Cardiac muscle cell (in vitro differentiated cells and primary cell): ENCODE data around the gene FUT2. TPM values are rescaled to one million over a fixed set of nuclear protein-coding genes. Genes with fewer than 3 reads are reported as not detected.

Experiments used
- DNase-seq, 2 donors: peaks; one replicate each; pipeline versions ENCODE4 v3.0.0 to v3.0.0-alpha.2; 2010 to 2017; ENCODE audit warnings: low read depth in 1 of 2, low spot score in 1 of 2
- H3K27ac ChIP-seq: fragments of 200-600 bp; sonication (generic); 2 replicates; pipeline ENCODE4 v1.5.1; 2016
- H3K27me3 ChIP-seq: fragments of 200-600 bp; sonication (generic); 2 replicates; pipeline ENCODE4 v1.6.0; 2016; ENCODE audit warnings: control low read depth
- H3K36me3 ChIP-seq: fragments of 200-600 bp; sonication (generic); 2 replicates; pipeline ENCODE4 v1.5.1; 2016; ENCODE audit warnings: control low read depth
- H3K4me1 ChIP-seq: fragments of 200-600 bp; sonication (generic); 2 replicates; pipeline ENCODE4 v1.8.1; 2017; ENCODE audit warnings: low read depth, mild to moderate bottlenecking, mixed run types
- H3K4me3 ChIP-seq: fragments of 200-600 bp; sonication (generic); 2 replicates; pipeline ENCODE4 v1.5.1; 2016; ENCODE audit warnings: mild to moderate bottlenecking
- H3K9me3 ChIP-seq: fragments of 200-600 bp; sonication (generic); 2 replicates; pipeline ENCODE4 v1.5.1; 2017; ENCODE audit warnings: low read depth, mild to moderate bottlenecking, control low read depth
- CTCF ChIP-seq: IDR thresholded peaks from 2 replicates; pipeline ENCODE4 v1.5.1; 2012; ENCODE audit warnings: low read depth, mild to moderate bottlenecking, low read length
- polyA plus RNA-seq: library from polyadenylated mRNA; unstranded; fragments of >200 nt; fragmentation: Nextera tagmentation; extraction: Ambion mirVana; gene quantifications from 2 replicates; pipeline ENCODE4 v1.2.1, GENCODE V29; 2016
- total RNA-seq: library from RNA; depleted of rRNA; stranded (reverse); fragments of >200 nt; gene quantifications from 2 replicates; pipeline ENCODE4 v1.2.3, GENCODE V29; 2016

Gene FUT2
- total and polyA plus RNA-seq, 2 experiments from 2014 or later, result 0.11 TPM; not detected in 1

GRCh38 chr19:48668332-48668731, 27.4 kb upstream of the FUT2 start:
- Histone ChIP-seq H3K4me3 (no peak overlapping the region), H3K36me3 (no peaks in the 10 kb centered on the region), H3K4me1 (no peaks in the 10 kb centered on the region), H3K9me3 (no peaks in the 10 kb centered on the region), H3K27me3 (no peaks in the 10 kb centered on the region), H3K27ac (no peak overlapping the region)
- DNase-seq, result no peak
- TF ChIP-seq CTCF, result no peak

GRCh38 chr19:48668761-48669160, 27.0 kb upstream of the FUT2 start:
- no peak for TF ChIP-seq CTCF
- Histone ChIP-seq H3K4me1 (no peaks in the 10 kb centered on the region), H3K27ac (no peak overlapping the region), H3K27me3 (no peaks in the 10 kb centered on the region), H3K36me3 (no peaks in the 10 kb centered on the region), H3K9me3 (no peaks in the 10 kb centered on the region), H3K4me3 (no peak overlapping the region)
- no peak for DNase-seq

- no peak overlapping the region for H3K4me3 ChIP-seq
- H3K4me1 ChIP-seq, result no peaks in the 10 kb centered on the region
- H3K27ac ChIP-seq, result no peak overlapping the region
- H3K27me3 ChIP-seq, result no peaks in the 10 kb centered on the region
- DNase-seq, result no peak
- H3K36me3 ChIP-seq, result no peaks in the 10 kb centered on the region
- TF ChIP-seq CTCF, result no peak
- no peaks in the 10 kb centered on the region for H3K9me3 ChIP-seq
These were observed 25.7 kb upstream of the FUT2 start for GRCh38 chr19:48669903-48670668.

- no peaks in the 10 kb centered on the region for H3K4me1 ChIP-seq
- no peak overlapping the region for H3K27ac ChIP-seq
- H3K4me3 ChIP-seq, result no peak overlapping the region
- no peak for TF ChIP-seq CTCF
- H3K9me3 ChIP-seq, result no peaks in the 10 kb centered on the region
- no peaks in the 10 kb centered on the region for H3K36me3 ChIP-seq
- H3K27me3 ChIP-seq, result no peaks in the 10 kb centered on the region
- DNase-seq, result no peak
These were observed 24.9 kb upstream of the FUT2 start for GRCh38 chr19:48670699-48671445.

- no peak for TF ChIP-seq CTCF
- no peak for DNase-seq
- no peak overlapping the region for H3K27ac ChIP-seq
These were observed 24.2 kb upstream of the FUT2 start for GRCh38 chr19:48671446-48671995.

More at GRCh38 chr19:48671446-48671995, 24.2 kb upstream of the FUT2 start:
- Histone ChIP-seq H3K9me3 (no peaks in the 10 kb centered on the region), H3K27me3 (no peaks in the 10 kb centered on the region), H3K4me3 (no peak overlapping the region), H3K36me3 (no peaks in the 10 kb centered on the region), H3K4me1 (no peaks in the 10 kb centered on the region)
